Measurements from ENCODE around the gene PTPRB. TPM values are rescaled to one million over a fixed set of nuclear protein-coding genes. Genes with fewer than 3 reads are reported as not detected.

Gene PTPRB
- total RNA-seq, 1 donor from 2014 or later = 91.4 TPM

GRCh38 chr12:70534466-70534865 is 102.8 kb downstream of the PTPRB start:
- intact Hi-C loops (cut with DNase I) = no loop called here
- peaks cover 42% of the 10 kb centered on the region for H3K36me3 ChIP-seq
- no peaks in the 10 kb centered on the region for H3K27me3 ChIP-seq (ENCODE audit: low read depth)
- TF ChIP-seq CTCF (IDR thresholded peaks at IDR 0.05) = no peak
- peaks cover 3% of the 10 kb centered on the region for H3K4me1 ChIP-seq
- ATAC-seq (peak in 1 of 2 donors; percentile 35), DNase-seq (no peak)
- H3K9me3 ChIP-seq = no peaks in the 10 kb centered on the region
- peak overlapping the region; percentile 73 for H3K27ac ChIP-seq
- H3K4me3 ChIP-seq = no peak overlapping the region

GRCh38 chr12:70529647-70530046 is 107.6 kb downstream of the PTPRB start:
- ATAC-seq = no peak
- intact Hi-C loops (cut with DNase I) = no loop called here

GRCh38 chr12:70520847-70521246 is 116.4 kb downstream of the PTPRB start:
- Histone ChIP-seq H3K4me1 (no peaks in the 10 kb centered on the region), H3K36me3 (peaks cover 32% of the 10 kb centered on the region), H3K9me3 (no peaks in the 10 kb centered on the region), H3K27me3 (ENCODE audit: low read depth) (no peaks in the 10 kb centered on the region), H3K4me3 (no peak overlapping the region), H3K27ac (no peak overlapping the region)
- TF ChIP-seq CTCF (IDR thresholded peaks at IDR 0.05) = no peak
- DNase-seq (no peak), ATAC-seq (no peak)
- intact Hi-C loops (cut with DNase I) = no loop called here

More at GRCh38 chr12:70529647-70530046, 107.6 kb downstream of the PTPRB start:
- no peak overlapping the region for H3K27ac ChIP-seq
- H3K4me1 ChIP-seq = no peaks in the 10 kb centered on the region
- no peak for TF ChIP-seq CTCF (IDR thresholded peaks at IDR 0.05)
- no peaks in the 10 kb centered on the region for H3K9me3 ChIP-seq
- no peak for DNase-seq
- no peaks in the 10 kb centered on the region for H3K27me3 ChIP-seq (ENCODE audit: low read depth)
- peaks cover 31% of the 10 kb centered on the region for H3K36me3 ChIP-seq
- no peak overlapping the region for H3K4me3 ChIP-seq

- DNase-seq = no peak
- ATAC-seq = no peak
- intact Hi-C loops (cut with DNase I) = no loop called here
- Histone ChIP-seq H3K9me3 (no peaks in the 10 kb centered on the region), H3K36me3 (no peaks in the 10 kb centered on the region), H3K4me1 (no peaks in the 10 kb centered on the region), H3K4me3 (no peak overlapping the region), H3K27me3 (ENCODE audit: low read depth) (no peaks in the 10 kb centered on the region), H3K27ac (no peak overlapping the region)
- no peak for TF ChIP-seq CTCF (IDR thresholded peaks at IDR 0.05)
These were observed 123.8 kb downstream of the PTPRB start for GRCh38 chr12:70513426-70513825.

- Histone ChIP-seq H3K27me3 (ENCODE audit: low read depth) (no peaks in the 10 kb centered on the region), H3K4me3 (no peak overlapping the region), H3K36me3 (no peaks in the 10 kb centered on the region), H3K27ac (no peak overlapping the region), H3K4me1 (no peaks in the 10 kb centered on the region), H3K9me3 (no peaks in the 10 kb centered on the region)
- intact Hi-C loops (cut with DNase I) = no loop called here
- ATAC-seq = no peak
- no peak for TF ChIP-seq CTCF (IDR thresholded peaks at IDR 0.05)
- DNase-seq = no peak
These were observed 129.1 kb downstream of the PTPRB start for GRCh38 chr12:70508178-70508577.

GRCh38 chr12:70507442-70507841 is 129.8 kb downstream of the PTPRB start:
- Histone ChIP-seq H3K36me3 (no peaks in the 10 kb centered on the region), H3K27me3 (ENCODE audit: low read depth) (no peaks in the 10 kb centered on the region), H3K4me1 (no peaks in the 10 kb centered on the region), H3K9me3 (no peaks in the 10 kb centered on the region), H3K27ac (no peak overlapping the region), H3K4me3 (no peak overlapping the region)
- no peak for TF ChIP-seq CTCF (IDR thresholded peaks at IDR 0.05)
- ATAC-seq = no peak
- no peak for DNase-seq
- intact Hi-C loops (cut with DNase I) = no loop called here
